HepG2 (cell line): ENCODE results near the gene LIG4. TPM values are rescaled to one million over a fixed set of nuclear protein-coding genes. Genes with fewer than 3 reads are reported as not detected.

ENCODE experiments used
- ATAC-seq: fragments of 200-7000 bp; cut with Tn5 transposase; 3 replicates; pipeline ENCODE4 v1.9.1; 2020; ENCODE audit warnings: mild to moderate bottlenecking, moderate library complexity
- BruUV-seq: library from RNA; stranded (reverse); fragments of 400-500 nt; replicated peaks from 2 replicates; lab custom pipeline; 2021; lab: Mats Ljungman, UMichigan
- CTCF ChIA-PET: fragments of 300-600 bp; formaldehyde crosslinking; extraction: SDS; loops from one replicate; lab custom pipeline; 2021; ENCODE audit warnings: low total read pairs, inconsistent platforms, low intra/inter-chr PET ratio; lab: Yijun Ruan, JAX
- POLR2A ChIA-PET: fragments of 350-600 bp; sonication (Branson Sonifier 250); formaldehyde crosslinking; loops from one replicate; lab custom pipeline; 2020; ENCODE audit warnings: antibody characterized with exemption, inconsistent platforms; lab: Yijun Ruan, JAX
- DNase-seq: peaks from one replicate; pipeline ENCODE4 v3.0.0-alpha.2; 2015; ENCODE audit warnings: low spot score
- FAIRE-seq: peaks from 3 replicates; lab custom pipeline; 2011; peaks lifted over from hg19 to GRCh38; lab: Jason Lieb, UNC
- H2AFZ ChIP-seq: one replicate; pipeline ENCODE4 v1.6.1; 2011; ENCODE audit warnings: low read length, inconsistent platforms
- H3K27ac ChIP-seq: fragments of 300-600 bp; 3 replicates; pipeline ENCODE4 v1.8.0; 2011; ENCODE audit warnings: mixed run types, mild to moderate bottlenecking, mixed read lengths, low read length, inconsistent platforms; ENCODE audit not compliant: insufficient read depth; ENCODE audit errors: extremely low read length
- H3K27me3 ChIP-seq, 2 experiments: fragments of 200-600 bp in 1 of 2; 2 replicates in 1 of 2; 3 replicates in 1 of 2; pipeline versions ENCODE4 v1.6.0 to v1.8.0; 2011; ENCODE audit warnings: low read length in 2 of 2, mild to moderate bottlenecking in 2 of 2, moderate library complexity in 2 of 2, inconsistent platforms in 1 of 2; ENCODE audit not compliant: insufficient read depth in 2 of 2, control insufficient read depth in 1 of 2
- H3K36me3 ChIP-seq, 2 experiments: fragments of 200-600 bp in 1 of 2; replicated peaks in 1 of 2; 2 replicates in 1 of 2; 3 replicates in 1 of 2; pipeline versions ENCODE4 v1.5.1 to v1.8.0; 2011; ENCODE audit warnings: low read length in 2 of 2, inconsistent platforms in 1 of 2; ENCODE audit not compliant: insufficient read depth in 2 of 2, control insufficient read depth in 1 of 2
- H3K4me1 ChIP-seq: 2 replicates; pipeline ENCODE4 v1.5.1; 2012; ENCODE audit warnings: low read length, inconsistent platforms; ENCODE audit not compliant: insufficient read depth
- H3K4me2 ChIP-seq: 2 replicates; pipeline ENCODE4 v1.6.0; 2011; ENCODE audit warnings: low read depth, low read length, inconsistent platforms
- H3K4me3 ChIP-seq, 3 experiments: fragments of 200-600 bp in 1 of 3; sonication (generic), shearing (Covaris generic) in 1 of 3; replicated peaks in 1 of 3; 2 replicates each; pipeline ENCODE4 v1.5.1; 2011 to 2016; ENCODE audit warnings: low read length in 3 of 3, inconsistent platforms in 2 of 3, low read depth in 2 of 3, mild to moderate bottlenecking in 2 of 3, control low read depth in 1 of 3, mixed read lengths in 1 of 3; ENCODE audit not compliant: insufficient read depth in 1 of 3
- H3K79me2 ChIP-seq: one replicate; pipeline ENCODE4 v1.6.1; 2011; ENCODE audit warnings: low read length, inconsistent platforms; ENCODE audit not compliant: insufficient read depth
- H3K9ac ChIP-seq: 2 replicates; pipeline ENCODE4 v1.6.0; 2011; ENCODE audit warnings: mild to moderate bottlenecking, low read depth, low read length, inconsistent platforms; ENCODE audit not compliant: insufficient read depth
- H3K9me3 ChIP-seq: 2 replicates; pipeline ENCODE4 v1.5.1; 2012; ENCODE audit warnings: mild to moderate bottlenecking, low read length
- H4K20me1 ChIP-seq: 2 replicates; pipeline ENCODE4 v1.6.0; 2011; ENCODE audit warnings: inconsistent platforms, mild to moderate bottlenecking, low read length, moderate library complexity; ENCODE audit not compliant: insufficient read depth
- ATF6 ChIP-seq: sonication (generic); formaldehyde crosslinking; conservative IDR thresholded peaks from 2 replicates; pipeline ENCODE4 v1.4.0; 2020; ENCODE audit warnings: missing genetic modification reagents
- CREB1 ChIP-seq, 2 experiments: fragments of 450-650 bp in 1 of 2; IDR thresholded peaks; 2 replicates each; pipeline ENCODE4 v1.6.1; 2016 to 2017; ENCODE audit warnings: control low read depth in 1 of 2, mild to moderate bottlenecking in 1 of 2, missing compliant biosample characterization in 1 of 2, missing genetic modification characterization in 1 of 2
- FOXK2 ChIP-seq: fragments of 450-650 bp; IDR thresholded peaks from 2 replicates; pipeline ENCODE4 v1.6.1; 2016
- MAFG ChIP-seq: sonication (generic); formaldehyde crosslinking; IDR thresholded peaks from 2 replicates; pipeline ENCODE4 v1.5.1; 2020; ENCODE audit warnings: mild to moderate bottlenecking, missing genetic modification reagents
- MAFK ChIP-seq, 2 experiments: IDR thresholded peaks in 1 of 2; conservative IDR thresholded peaks in 1 of 2; 2 replicates each; pipeline ENCODE4 v1.6.1; 2011; ENCODE audit warnings: improper control_type of control experiment in 2 of 2, low read length in 2 of 2
- PCBP1 ChIP-seq: fragments of 200-400 bp; formaldehyde crosslinking; IDR thresholded peaks from 2 replicates; pipeline ENCODE4 v1.6.1; 2017; ENCODE audit warnings: mild to moderate bottlenecking, low read depth, low read length, borderline replicate concordance
- PTBP1 ChIP-seq: fragments of 200-400 bp; formaldehyde crosslinking; IDR thresholded peaks from 2 replicates; pipeline ENCODE4 v1.6.1; 2018; ENCODE audit warnings: low read length, low read depth; ENCODE audit not compliant: poor library complexity, severe bottlenecking
- TCF12 ChIP-seq, 2 experiments: fragments of 450-650 bp in 1 of 2; sonication (generic) in 1 of 2; formaldehyde crosslinking in 1 of 2; IDR thresholded peaks; 2 replicates each; pipeline versions ENCODE4 v1.6.1 to v1.8.0; 2017 to 2022; ENCODE audit warnings: antibody characterized with exemption in 1 of 2, mild to moderate bottlenecking in 1 of 2, missing genetic modification reagents in 1 of 2, moderate library complexity in 1 of 2
- ZEB1 ChIP-seq: IDR thresholded peaks from 2 replicates; pipeline ENCODE4 v1.6.1; 2012; ENCODE audit warnings: mild to moderate bottlenecking, low read depth, inconsistent platforms; ENCODE audit not compliant: insufficient replicate concordance
- ZKSCAN1 ChIP-seq: fragments of 150-350 bp; IDR thresholded peaks from 2 replicates; pipeline ENCODE4 v1.6.1; 2014; ENCODE audit warnings: low read length
- ZNF225 ChIP-seq: sonication (generic); formaldehyde crosslinking; IDR thresholded peaks from 2 replicates; pipeline ENCODE4 v1.4.0; 2020; ENCODE audit warnings: mild to moderate bottlenecking, missing genetic modification reagents
- ZNF280B ChIP-seq: sonication (generic); formaldehyde crosslinking; IDR thresholded peaks from 2 replicates; pipeline ENCODE4 v1.5.0; 2020; ENCODE audit warnings: missing genetic modification reagents, mild to moderate bottlenecking, borderline replicate concordance
- ZNF343 ChIP-seq: sonication (generic); formaldehyde crosslinking; IDR thresholded peaks from 2 replicates; pipeline ENCODE4 v1.4.0; 2020; ENCODE audit warnings: mild to moderate bottlenecking, missing genetic modification reagents
- ZNF441 ChIP-seq: sonication (generic); formaldehyde crosslinking; IDR thresholded peaks from 2 replicates; pipeline ENCODE4 v1.7.0; 2021; ENCODE audit warnings: missing genetic modification reagents, borderline replicate concordance
- ZNF713 ChIP-seq: sonication (generic); formaldehyde crosslinking; IDR thresholded peaks from 2 replicates; pipeline ENCODE4 v1.4.0; 2020; ENCODE audit warnings: mild to moderate bottlenecking, missing genetic modification reagents
- ZNF83 ChIP-seq: sonication (generic); formaldehyde crosslinking; IDR thresholded peaks from 2 replicates; pipeline ENCODE4 v1.4.0; 2020; ENCODE audit warnings: missing genetic modification reagents, mild to moderate bottlenecking, borderline replicate concordance
- ZSCAN25 ChIP-seq: sonication (generic); formaldehyde crosslinking; IDR thresholded peaks from 2 replicates; pipeline ENCODE4 v1.8.0; 2022; ENCODE audit warnings: mild to moderate bottlenecking, missing genetic modification reagents
- WGBS: methylation state at CpG from one replicate; pipeline ENCODE4 v1.1.6; 2017; ENCODE audit warnings: low lambda C conversion rate; 5-methylcytosine and 5-hydroxymethylcytosine counted together
- in situ Hi-C: cut with HindIII; loops from 2 replicates; pipeline ENCODE4 v1.10.0; 2017; ENCODE audit warnings: low pct_unique_long_range_greater_than_20kb; ENCODE audit not compliant: extremely low pct_ligation_motif_present
- intact Hi-C: fragments of 100-400 bp; cut with micrococcal nuclease; formaldehyde crosslinking; loops from one replicate; pipeline ENCODE4 v1.10.0; 2022; ENCODE audit not compliant: unreplicated experiment
- polyA plus RNA-seq, 8 experiments: library from polyadenylated mRNA; depleted of rRNA in 3 of 8; stranded (reverse) in 7 of 8; unstranded in 1 of 8; fragments of >200 nt; fragmentation: Illumina TruSeq in 4 of 8; extraction: Trizol in 4 of 8; gene quantifications; 2 replicates each; pipeline versions ENCODE4 v1.2.1 to v1.2.3, GENCODE V29; 2011 to 2016; ENCODE audit warnings: low read depth in 4 of 8, missing spikeins in 1 of 8, mixed read lengths in 1 of 8; ENCODE audit not compliant: insufficient read depth in 1 of 8
- total RNA-seq, 5 experiments: library from RNA; depleted of rRNA; stranded (reverse); fragments of >200 nt; fragmentation: Illumina TruSeq; extraction: Trizol; gene quantifications; 2 replicates each; pipeline ENCODE4 v1.2.3, GENCODE V29; 2016; ENCODE audit warnings: low read depth in 1 of 5
- TF ChIP-seq, protein P1 (sequence below): sonication (generic); formaldehyde crosslinking; IDR thresholded peaks from 2 replicates; pipeline ENCODE4 v1.4.0; 2020; ENCODE audit warnings: missing genetic modification reagents
- TF ChIP-seq, protein P2 (sequence below): sonication (generic); formaldehyde crosslinking; IDR thresholded peaks from 2 replicates; pipeline ENCODE4 v1.8.1; 2023; ENCODE audit warnings: mild to moderate bottlenecking, missing genetic modification reagents

LIG4 gene
- total and polyA plus RNA-seq, 2 of the 13 experiments (the other 11 are each of a cell fraction or from before 2014, with no cell fraction given): 4.0 to 4.5 TPM

GRCh38 chr13:108257248-108257647 is 41.9 kb upstream of the LIG4 start (continued):
- TF ChIP-seq, protein P1, sequence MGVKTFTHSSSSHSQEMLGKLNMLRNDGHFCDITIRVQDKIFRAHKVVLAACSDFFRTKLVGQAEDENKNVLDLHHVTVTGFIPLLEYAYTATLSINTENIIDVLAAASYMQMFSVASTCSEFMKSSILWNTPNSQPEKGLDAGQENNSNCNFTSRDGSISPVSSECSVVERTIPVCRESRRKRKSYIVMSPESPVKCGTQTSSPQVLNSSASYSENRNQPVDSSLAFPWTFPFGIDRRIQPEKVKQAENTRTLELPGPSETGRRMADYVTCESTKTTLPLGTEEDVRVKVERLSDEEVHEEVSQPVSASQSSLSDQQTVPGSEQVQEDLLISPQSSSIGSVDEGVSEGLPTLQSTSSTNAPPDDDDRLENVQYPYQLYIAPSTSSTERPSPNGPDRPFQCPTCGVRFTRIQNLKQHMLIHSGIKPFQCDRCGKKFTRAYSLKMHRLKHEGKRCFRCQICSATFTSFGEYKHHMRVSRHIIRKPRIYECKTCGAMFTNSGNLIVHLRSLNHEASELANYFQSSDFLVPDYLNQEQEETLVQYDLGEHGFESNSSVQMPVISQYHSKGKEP: no peak
- TF ChIP-seq ZKSCAN1: no peak
- no peak for TF ChIP-seq ZNF441
- no peak for TF ChIP-seq ZNF225 (CRISPR knock-in tag)
- TF ChIP-seq, protein P2, sequence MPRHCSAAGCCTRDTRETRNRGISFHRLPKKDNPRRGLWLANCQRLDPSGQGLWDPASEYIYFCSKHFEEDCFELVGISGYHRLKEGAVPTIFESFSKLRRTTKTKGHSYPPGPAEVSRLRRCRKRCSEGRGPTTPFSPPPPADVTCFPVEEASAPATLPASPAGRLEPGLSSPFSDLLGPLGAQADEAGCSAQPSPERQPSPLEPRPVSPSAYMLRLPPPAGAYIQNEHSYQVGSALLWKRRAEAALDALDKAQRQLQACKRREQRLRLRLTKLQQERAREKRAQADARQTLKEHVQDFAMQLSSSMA (CRISPR knock-in tag): no peak
- TF ChIP-seq ZNF280B (CRISPR knock-in tag): no peak
- no peak for TF ChIP-seq ZSCAN25
- TF ChIP-seq CREB1 (IDR thresholded peaks at IDR 0.05): no peak
- no peak for TF ChIP-seq CREB1 (CRISPR knock-in tag; IDR thresholded peaks at IDR 0.05)
- TF ChIP-seq ZNF83 (CRISPR knock-in tag): no peak

DNA sequence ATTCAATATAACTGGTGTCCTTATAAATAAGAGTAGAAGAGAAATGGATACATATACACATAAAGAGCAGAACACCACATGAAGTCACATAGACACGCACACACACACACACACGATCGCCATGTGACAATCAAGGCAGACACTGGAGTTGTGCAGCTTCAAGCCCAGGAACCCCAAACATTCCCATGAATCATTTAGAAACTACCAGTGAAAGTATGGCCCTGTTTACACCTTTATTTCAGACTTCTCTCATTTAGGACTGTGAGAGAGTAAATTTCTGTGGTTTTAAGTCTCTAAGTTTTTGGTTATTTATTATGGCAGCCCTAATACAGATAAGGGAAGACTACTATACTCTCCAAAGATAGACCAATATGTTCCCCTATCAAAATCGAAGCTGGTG is 33.8 kb upstream of the LIG4 start:
- H3K4me2 ChIP-seq: no peak overlapping the region
- ChIA-PET CTCF (no interaction called here), POLR2A (no interaction called here)
- no peaks in the 10 kb centered on the region for H4K20me1 ChIP-seq
- ATAC-seq (no peak), DNase-seq (no peak), FAIRE-seq (no peak)
- no peaks in the 10 kb centered on the region for H3K9me3 ChIP-seq
- BruUV-seq: no TSS peak
- in situ Hi-C loops: no loop called here
- no peak for TF ChIP-seq PCBP1
- no peak for TF ChIP-seq FOXK2
- TF ChIP-seq MAFK (conservative IDR thresholded peaks at IDR 0.05 in 1 of 2, IDR thresholded peaks at IDR 0.05 in 1 of 2; ENCODE audit: low read length in 2 of 2): no peak
- TF ChIP-seq PTBP1: no peak
- no peak for TF ChIP-seq TCF12 (IDR thresholded peaks at IDR 0.05)
- TF ChIP-seq TCF12 (CRISPR knock-in tag; IDR thresholded peaks at IDR 0.05): no peak
- TF ChIP-seq ATF6: no peak
- TF ChIP-seq ZNF713 (CRISPR knock-in tag): no peak
- TF ChIP-seq MAFG (CRISPR knock-in tag): no peak
- TF ChIP-seq ZNF225 (CRISPR knock-in tag): no peak
- no peak for TF ChIP-seq ZEB1
- no peak for TF ChIP-seq ZNF343 (CRISPR knock-in tag)
- H2AFZ ChIP-seq: no peak overlapping the region
- no peaks in the 10 kb centered on the region for H3K4me1 ChIP-seq
- H3K27ac ChIP-seq: no peak overlapping the region
- WGBS: 69% methylated on average over 4 of the region's 4 CpGs
- intact Hi-C loops: no loop called here
- no peaks in the 10 kb centered on the region for H3K79me2 ChIP-seq
- no peaks in the 10 kb centered on the region for H3K27me3 ChIP-seq
- no peak overlapping the region for H3K9ac ChIP-seq
- no peaks in the 10 kb centered on the region for H3K36me3 ChIP-seq
- no peak overlapping the region for H3K4me3 ChIP-seq
